AG08395 (cell line): ENCODE measurements around the gene CHD1L.
A peak's percentile ranks its signal among the peaks of the same experiment; 100 is the strongest.
"Not testable (repeated sequence)": the region's sequence is repeated elsewhere in the genome, so short reads cannot be mapped to it uniquely, and the experiment has no call there.

Source experiments
- DNase-seq: peaks from one replicate; pipeline ENCODE4 v3.0.0; 2012; ENCODE audit warnings: mixed read lengths, low spot score

The CHD1L gene

GRCh38 chr1:147233903-147234302, 8.6 kb upstream of the CHD1L start:
- not testable (repeated sequence) for DNase-seq

- DNase-seq = no peak
These were observed 6.7 kb upstream of the CHD1L start for GRCh38 chr1:147235822-147236221.

GRCh38 chr1:147236448-147236847, 6.0 kb upstream of the CHD1L start:
- DNase-seq = no peak

- no peak for DNase-seq
These were observed 5.3 kb upstream of the CHD1L start for GRCh38 chr1:147236959-147237791.

DNA sequence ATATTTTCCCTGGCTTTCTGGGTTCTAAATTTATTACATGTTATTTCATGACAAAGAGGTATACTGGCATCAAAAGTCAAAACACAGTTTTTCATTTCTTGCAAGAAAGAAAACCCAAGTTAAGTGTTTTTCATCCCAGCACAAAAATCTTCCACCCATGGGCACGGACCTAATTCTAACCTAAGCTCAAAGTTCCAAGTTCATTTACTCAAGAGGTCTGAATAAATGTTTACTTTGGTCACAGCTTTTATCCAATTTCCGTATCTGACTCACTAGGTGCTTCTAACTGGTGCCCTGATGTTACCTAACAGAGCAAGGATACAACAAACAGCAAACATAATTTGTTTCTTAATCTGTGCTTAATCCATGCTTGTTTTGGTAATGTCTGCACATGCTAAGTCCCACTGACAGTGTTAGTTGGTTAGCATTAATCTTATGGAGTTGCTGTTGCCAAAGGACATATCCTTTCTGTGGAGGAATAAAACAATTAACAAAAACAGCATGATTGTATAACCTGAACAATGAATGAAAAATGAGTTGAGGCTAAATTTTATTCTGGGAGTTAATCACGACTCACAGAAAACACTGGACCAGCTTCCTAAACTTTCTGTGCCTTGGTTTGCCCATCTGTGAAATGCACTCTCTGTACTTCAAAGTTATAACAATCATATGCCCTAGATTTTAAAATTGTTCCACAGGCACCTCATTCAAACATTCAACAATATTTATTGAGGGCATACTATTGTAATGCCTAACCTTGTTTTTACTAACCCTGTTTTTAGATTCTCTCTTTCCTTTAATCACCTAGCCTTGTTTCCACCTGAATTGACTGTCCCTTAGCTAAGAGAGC, 4.2 kb upstream of the CHD1L start:
- DNase-seq = no peak

GRCh38 chr1:147238925-147239820, 3.3 kb upstream of the CHD1L start:
- DNase-seq = no peak

DNA sequence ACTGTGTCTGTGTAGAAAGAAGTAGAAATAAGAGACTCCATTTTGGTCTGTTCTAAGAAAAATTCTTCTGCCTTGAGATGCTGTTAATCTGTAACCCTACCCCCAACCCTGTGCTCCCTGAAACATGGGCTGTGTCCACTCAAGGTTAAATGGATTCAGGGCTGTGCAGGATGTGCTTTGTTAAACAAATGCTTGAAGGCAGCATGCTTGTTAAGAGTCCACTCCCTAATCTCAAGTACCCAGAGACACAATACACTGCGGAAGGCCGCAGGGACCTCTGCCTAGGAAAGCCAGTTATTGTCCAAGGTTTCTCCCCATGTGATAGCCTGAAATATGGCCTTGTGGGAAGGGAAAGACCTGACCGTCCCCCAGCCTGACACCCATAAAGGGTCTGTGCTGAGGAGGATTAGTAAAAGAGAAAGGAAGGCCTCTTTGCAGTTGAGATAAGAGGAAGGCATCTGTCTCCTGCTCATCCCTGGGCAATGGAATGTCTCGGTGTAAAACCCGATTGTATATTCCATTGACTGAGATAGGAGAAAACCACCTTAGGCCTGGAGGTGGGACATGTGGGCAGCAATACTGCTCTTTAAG, 2.3 kb upstream of the CHD1L start:
- DNase-seq = not testable (repeated sequence)

GRCh38 chr1:147241934-147242448, 493 bp upstream of the CHD1L start:
- no peak for DNase-seq

GRCh38 chr1:147243228-147243685, 773 bp downstream of the CHD1L start:
- DNase-seq = no peak

DNA sequence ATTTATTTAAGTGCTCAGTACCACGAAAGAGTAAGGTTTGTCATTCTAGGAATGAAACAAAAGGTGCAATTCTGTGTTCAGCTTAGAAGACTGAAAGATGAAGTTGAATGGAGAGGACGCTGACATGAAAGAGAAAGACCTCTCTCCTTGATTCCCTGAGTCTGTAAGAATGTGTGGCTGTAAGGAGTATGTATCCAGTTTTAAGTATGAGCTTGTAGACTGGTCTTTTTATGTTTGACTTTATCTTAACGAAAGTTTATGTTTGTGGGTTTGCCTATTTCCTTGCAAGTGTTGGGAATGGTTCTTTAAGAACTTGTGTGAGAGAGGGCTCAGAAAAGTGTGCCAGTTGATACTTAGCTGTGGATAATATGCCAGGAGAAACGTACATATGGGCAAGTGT, 1.4 kb downstream of the CHD1L start:
- DNase-seq = no peak

DNA sequence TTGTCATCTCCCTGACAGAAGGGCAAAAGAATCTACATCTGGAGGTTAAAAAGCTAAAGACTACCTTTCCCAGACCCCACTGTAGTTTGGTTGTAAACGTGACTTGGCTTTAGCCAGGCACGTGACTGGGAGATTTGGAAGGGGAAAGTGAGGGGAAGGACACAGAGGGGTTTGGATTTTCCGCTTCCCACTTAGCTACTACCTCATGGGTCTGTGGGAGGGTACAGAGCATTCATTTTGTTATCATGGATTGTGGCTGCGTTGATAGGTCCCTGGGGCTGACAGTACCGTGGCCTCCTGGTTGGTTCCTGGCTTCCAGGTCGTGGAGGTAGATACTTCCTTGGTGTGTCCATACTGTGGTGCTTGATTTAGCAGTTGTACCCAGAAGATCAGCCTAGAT, 2.6 kb downstream of the CHD1L start:
- no peak for DNase-seq

DNA sequence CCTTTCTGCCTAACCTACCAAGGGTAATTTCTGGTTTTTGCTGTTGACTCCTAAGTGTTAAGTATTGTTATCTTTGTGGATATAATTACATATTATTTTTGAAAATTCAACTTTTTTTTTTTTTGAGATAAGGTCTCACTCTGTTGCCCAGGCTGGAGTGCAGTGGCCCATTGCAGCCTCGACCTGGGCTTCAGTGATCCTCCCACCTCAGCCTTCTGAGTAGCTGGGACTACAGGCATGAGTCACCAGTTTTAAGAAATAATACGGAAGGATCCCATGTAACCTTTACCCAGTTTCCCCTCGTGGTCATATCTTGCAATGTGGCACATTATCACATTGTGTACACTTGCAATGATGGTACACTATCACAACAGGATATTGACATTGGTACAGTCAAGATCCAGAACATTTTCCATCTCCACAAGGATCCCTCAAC, 3.1 kb downstream of the CHD1L start:
- no peak for DNase-seq

- DNase-seq = no peak
These were observed 3.7 kb downstream of the CHD1L start for GRCh38 chr1:147246044-147246690.

DNA sequence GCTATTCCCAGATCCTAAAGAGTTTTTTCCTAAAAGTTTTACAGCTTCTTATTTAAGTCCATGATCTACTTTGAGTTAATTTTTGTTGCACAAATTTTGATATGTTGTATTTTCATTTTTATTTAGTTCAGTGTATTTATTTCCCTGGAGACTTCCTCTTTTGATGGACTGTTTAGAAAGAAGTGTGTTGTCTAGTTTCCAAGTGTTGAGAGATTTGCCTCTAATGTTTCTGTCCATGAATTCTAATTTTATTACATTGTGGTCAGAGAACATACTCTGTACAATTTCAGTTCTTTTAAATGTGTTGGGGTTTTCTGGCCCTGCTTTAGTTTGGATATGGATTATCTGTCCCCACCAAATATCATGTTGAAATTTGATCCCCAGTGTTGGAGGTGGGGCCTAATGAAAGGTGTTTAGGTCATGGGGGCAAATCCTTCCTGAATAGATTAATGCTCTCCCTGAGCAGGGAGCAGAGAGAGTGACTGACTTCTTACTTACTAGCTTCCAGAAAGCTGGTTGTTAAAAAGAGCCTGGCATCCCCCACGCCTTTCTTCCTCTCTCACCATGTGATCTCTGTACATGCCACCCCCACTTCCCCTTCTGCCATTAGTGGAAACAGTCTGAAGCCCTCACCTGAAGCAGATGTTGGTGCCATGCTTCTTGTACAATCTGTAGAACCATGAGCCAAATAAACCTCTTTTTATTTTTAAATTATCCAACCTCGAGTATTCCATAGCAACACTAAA, 4.6 kb downstream of the CHD1L start:
- DNase-seq = no peak

- DNase-seq = no peak
These were observed 5.3 kb downstream of the CHD1L start for GRCh38 chr1:147247656-147248238.

DNA sequence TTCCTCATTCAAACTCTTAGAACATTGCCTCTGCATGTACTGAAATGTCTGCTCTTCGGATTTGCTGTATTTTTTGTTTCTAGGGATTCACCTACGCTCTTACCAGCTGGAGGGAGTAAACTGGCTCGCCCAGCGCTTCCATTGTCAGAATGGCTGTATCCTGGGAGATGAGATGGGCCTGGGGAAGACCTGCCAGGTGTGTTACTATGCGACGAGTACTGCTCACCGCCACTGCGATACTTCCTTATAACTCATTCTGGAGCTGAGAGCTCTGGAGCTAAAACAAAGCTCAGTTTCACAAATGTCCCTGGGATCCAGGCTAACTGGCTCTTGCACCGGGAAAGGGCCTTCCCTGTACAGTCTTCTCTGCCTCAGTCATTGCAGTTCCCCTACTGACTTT, 10.1 kb downstream of the CHD1L start:
- DNase-seq = no peak

DNA sequence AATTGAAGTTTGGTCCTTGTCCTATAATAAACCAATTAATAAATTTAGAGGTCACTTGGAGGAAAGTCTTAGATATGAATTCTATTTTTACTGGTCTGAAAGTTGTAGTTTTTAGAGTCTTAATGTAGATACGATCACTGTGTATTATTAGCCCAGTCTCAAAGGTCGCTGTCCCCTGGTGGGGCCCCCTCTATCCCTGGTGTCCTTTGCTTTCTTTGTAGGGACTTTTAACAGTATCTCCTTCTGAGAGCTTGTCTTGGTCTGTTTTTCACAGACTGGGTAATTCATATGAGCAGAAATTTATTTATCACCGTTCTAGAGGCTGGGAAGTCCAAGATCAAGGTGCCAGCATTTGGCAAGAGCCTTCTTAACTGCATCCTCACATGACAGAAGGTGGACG, 18.5 kb downstream of the CHD1L start:
- no peak for DNase-seq

DNA sequence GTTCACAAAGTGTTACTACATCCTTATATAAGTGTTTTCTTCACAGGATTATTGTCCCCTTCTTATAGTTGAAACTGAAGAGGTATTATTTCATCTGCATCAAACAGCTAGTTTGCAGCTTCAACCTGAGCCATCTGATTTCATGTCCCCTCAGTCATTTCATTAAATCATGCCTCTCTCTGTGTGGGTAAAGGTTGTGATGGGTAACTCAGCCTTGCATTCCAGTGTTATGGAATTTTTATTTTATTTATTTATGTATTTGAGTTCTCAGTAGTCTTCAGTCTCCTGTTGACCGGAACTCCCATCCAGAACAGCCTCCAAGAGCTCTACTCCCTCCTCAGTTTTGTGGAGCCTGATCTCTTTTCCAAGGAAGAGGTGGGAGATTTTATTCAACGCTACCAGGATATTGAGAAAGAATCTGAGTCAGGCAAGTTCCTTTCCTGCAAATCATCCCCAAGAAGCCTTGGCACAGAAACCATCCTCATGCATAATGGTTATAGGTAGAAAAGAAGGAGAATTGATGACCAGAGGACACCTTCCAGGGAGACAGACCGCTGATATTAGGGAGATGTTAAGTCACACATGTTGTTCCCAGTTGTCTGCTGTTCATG, 21.8 kb downstream of the CHD1L start:
- peak; percentile 84 for DNase-seq

DNA sequence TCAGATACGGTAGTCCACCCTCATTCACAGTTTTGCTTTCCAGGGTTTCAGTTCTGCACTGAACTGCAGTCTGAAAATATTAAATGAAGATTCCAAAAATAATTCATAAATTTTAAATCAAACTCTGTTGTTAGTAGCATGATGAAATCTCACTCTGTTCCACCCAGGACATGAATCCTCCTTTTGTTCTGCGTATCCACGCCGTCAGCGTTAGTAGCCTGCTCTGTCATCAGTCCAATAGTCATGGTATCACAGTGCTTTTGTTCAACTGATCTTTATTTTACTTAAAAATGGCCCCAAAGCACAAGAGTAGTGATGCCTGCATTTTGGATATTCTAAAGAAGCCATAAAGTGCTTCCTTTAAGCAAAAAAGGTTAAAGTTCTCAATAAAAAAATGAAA, 23.9 kb downstream of the CHD1L start:
- no peak for DNase-seq
